ENCODE measurements around the gene FZD8. TPM values are rescaled to one million over a fixed set of nuclear protein-coding genes. Genes with fewer than 3 reads are reported as not detected.
A peak's percentile ranks its signal among the peaks of the same experiment; 100 is the strongest.

The FZD8 gene
- polyA plus RNA-seq, 1 donor, result 24.5 TPM

DNA sequence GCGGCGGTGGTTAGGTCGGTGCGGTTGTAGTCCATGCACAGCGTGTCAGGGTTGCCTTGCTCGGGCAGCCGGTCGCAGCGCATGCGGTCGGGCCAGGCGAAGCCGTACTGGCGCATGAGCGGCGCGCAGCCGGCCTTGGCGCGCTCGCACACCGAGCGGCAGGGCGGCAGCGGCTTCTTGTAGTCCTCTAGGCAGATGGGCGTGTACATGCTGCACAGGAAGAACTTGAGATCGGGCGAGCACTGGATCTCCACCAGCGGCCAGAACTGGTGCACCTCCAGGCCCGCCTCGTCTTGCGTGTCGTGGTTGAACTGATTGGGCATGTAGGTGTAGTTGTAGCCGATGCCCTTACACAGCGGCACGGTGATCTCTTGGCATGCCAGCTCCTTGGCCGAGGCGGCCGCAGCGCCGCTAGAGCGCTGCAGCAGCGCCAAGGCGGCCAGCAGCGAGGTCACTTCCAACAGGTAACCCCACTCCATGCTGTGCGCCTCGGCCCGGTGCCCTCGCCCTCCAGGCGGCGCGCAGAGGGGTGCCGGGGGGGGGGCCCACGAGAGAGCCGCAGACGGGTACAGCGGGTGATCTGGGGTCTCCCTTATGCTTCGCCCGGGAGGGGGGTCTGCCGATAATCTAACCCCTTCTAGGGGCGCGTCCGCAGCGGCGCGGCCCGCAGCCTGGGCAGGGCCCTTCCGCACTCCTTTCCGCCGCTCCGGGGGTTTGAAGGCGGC lies 983 bp downstream of the FZD8 start:
- DNase-seq, result peak; percentile 63

DNA sequence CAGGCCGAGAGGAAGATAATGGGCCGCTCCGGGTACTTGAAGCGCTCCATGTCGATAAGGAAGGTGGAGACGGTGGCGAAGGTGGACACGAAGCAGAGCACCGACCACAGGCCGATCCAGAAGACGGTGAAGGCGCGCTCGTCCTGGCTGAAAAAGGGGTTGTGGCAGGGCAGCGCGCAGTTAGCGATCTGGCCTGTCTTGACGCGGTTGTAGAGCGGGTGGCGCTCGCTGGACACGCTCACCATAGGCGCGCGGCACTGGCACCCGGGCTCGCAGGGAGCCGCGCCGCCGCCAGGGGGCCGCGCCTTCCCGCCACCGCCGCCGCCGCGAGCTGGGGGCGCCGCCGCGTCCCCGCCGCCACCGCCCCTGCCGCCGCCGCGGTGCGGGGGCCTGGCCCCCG lies 1.6 kb downstream of the FZD8 start:
- DNase-seq, result peak; percentile 74

DNA sequence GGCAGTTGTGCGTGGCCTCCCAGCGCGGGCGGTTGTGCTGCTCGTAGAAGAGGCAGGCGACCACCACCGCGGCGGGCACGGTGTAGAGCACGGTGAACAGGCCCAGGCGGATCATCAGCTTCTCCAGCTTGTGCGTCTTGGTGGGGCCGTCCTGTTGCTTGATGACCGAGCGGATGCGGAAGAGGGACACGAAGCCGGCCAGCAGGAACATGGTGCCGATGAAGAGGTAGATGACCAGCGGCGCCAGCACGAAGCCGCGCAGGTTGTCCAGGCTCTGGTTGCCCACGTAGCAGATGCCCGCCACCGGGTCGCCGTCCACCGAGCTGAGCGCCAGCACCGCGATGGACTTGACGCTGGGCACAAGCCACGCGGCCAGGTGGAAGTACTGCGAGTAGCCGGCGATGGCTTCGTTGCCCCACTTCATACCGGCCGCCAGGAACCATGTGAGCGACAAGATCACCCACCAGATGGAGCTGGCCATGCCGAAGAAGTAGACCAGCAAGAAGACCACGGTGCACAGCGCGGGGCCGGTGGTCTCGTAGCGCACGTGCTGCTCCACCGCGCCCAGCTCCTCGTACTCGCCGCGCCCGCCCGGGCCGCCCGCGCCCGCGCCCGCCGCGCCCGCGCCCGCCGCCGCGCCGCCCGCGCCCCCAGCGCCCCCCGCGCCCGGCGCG lies 2.2 kb downstream of the FZD8 start:
- no peak for DNase-seq

DNA sequence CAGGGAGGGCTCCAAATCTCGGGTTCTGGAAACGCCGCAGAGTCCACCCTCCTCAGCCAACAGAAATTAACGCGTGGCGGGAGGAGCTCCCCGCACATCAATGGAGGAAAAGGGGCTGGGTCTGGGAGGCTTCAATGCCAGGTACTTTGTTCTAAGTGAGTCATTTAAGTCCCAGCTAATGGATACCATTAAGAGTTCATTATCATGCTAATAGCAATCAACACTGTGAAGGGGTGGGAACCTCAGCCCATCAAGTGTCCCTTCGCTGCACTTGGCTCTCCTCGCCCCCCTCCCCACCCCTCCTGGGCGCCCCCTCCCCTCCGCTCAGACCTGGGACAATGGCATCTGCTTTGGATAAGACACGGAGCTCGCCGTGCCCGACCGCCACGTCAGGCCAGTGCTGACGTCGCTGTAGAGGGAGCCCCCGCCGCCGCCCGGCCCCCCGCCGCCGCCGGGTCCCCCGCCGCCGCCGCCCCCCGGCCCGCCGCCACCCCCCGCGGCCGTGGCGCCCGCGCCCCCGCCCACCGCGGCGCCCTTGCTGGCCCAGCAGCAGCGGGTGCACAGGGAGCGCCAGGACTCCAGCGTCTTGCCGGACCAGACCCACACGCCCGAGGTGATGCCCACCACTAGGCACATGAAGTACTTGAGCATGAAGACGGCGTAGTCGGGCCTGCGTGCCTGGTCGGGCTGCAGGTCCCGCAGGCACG lies 2.9 kb downstream of the FZD8 start:
- no peak for DNase-seq

DNA sequence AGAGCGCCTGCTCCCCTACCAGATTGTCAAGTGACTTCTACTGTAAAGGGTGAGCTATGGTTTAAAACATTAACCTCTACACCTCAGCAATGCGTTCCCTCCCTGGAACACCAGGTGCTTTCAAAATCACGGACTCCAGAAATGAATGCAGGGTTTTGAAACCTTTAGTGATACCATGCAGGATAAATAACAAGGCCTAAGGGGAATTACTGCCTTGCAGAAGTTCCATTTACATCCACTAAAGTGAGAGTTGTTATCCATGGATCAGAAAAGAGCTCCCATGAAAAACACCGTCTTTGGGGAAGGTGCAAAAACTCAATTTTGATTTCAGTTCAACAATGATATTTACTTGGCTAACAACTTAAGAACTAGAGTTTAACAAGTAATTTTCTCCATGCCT lies 4.0 kb downstream of the FZD8 start:
- no peak for DNase-seq

DNA sequence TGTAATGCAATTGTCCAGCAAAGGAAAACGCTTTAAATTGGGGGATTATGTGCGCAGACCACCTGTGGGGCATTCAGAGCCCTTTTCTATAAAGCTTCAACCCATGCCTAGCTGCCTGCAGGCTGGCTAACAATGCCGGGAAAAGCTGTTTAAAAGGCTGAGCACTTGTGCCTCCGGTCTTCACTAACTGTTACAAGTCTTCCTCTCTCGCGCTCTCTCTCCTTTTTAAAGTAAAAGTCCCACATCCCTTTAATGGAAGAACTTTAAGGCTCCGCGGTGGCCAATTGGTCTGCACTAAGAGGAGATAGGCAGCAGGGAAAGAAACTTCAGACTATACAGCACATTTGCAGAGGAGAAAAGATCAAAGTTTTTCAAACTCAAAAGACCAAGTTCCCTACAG lies 4.6 kb downstream of the FZD8 start:
- no peak for DNase-seq

DNA sequence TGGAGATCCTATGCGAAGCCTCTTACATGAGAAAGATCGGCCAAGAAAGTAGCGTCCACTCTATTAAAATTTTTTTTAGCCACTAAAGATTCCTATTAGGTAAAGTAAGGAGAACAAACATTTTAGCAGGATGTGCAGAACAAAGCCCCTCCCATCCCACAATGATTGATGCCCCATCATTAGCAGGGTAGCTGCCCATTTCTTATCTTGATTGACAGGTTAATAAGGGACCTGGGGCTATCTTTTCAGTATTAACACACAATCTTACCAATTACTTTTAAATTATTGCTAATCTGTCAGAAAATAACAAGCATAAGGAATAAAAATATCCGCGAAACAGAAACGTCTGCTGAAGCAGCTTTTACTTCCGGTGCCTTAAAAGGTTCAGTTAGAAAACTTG lies 5.1 kb downstream of the FZD8 start:
- no peak for DNase-seq

DNA sequence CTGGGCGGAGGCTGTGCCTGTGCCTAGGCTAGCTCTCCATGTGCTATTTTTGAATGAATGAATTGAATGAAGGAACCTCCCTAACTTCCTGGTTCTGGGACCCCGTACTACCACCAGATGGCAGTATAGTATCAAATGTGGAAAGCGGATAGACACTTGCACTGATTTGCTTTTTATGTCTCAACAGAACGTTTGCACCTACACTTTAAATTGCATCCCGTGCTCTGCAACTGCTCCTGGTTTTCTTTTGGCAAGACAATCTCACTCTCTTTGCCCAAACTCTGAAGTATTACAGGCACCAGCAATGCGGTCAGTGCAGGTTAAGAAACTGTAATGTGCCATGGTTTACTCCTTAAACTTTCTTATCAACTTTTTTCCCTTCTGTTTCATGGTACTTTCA lies 6.5 kb downstream of the FZD8 start:
- peak; percentile 66 for DNase-seq

DNA sequence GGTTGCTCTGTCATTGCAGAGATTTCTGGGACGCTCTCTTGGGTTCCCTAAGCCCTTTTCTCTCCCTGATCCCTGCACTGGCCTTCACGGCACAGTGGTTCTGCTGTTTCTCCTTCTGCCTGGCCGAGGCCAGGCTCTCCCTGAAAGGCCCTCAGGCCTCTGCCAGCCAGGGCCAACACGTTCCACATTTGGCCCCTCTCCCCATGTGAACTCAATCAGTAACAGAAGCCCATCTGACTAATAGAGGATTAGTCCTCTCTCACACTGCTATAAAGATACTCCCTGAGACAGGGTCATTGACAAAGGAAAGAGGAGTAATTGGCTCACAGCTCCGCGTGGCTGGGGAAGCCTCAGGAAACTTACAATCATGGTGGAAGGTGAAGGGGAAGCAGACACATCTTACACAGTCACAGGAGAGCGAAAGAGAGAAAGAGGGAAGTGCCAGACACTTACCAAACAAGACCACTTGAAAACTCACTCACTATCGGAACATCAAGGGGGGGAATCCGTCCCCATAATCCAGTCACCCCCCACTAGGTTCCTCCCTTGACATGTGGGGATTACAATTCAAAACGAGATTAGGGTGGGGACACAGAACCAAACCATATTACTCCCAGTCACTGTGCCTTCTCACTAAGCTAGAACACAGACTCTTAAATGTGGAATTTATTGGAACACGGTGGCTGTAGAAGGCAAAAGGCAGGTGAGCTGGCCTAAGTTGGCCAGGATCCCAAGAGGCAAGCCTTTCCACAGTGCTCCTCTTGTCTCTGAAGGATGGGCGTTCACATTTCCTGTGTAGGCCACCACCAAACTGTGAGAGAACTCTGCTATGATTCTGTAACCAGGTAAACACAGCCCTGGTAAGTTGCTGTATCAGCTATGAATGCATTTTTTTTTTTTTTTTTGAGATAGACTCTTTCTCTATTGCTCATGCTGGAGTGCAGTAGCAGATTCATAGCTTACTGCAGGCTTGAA lies 8.8 kb downstream of the FZD8 start:
- no peak for DNase-seq

DNA sequence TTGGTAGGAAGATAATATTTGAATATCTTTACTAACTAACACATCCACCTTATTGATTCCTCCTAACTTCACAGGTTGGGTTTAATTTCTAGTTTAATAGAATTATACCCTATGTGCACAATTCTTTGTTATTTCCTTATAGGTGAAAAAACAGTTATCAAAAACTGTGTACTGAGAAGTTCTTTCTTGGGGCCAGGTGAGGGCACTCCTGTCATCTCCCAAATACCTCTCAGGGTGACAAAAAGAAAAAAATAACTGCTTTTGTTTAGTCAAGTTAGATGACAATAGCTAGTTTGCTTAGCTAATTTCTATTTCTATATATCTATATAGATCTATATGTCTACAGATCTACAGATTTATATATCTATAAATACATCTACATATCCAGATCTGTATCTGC lies 10.1 kb downstream of the FZD8 start:
- DNase-seq, result no peak

DNA sequence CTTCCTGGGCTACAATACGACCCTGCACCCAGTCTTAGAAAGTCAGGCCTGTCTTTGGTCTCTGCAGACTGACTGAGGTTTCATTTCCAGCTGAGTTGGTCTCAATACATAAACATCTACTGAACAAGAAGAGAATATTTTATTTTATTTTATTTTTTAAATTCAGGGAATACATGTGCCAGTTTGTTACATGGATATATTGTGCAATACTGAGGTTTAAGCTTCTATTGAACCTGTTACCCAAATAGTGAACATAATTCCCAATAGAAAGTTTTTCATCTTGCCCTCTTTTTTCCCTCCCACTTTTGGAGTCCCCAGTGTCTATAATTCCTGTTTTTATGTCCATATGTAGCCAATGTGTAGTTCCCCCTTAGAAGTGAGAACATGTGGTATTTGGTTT lies 10.7 kb downstream of the FZD8 start:
- DNase-seq, result no peak

DNA sequence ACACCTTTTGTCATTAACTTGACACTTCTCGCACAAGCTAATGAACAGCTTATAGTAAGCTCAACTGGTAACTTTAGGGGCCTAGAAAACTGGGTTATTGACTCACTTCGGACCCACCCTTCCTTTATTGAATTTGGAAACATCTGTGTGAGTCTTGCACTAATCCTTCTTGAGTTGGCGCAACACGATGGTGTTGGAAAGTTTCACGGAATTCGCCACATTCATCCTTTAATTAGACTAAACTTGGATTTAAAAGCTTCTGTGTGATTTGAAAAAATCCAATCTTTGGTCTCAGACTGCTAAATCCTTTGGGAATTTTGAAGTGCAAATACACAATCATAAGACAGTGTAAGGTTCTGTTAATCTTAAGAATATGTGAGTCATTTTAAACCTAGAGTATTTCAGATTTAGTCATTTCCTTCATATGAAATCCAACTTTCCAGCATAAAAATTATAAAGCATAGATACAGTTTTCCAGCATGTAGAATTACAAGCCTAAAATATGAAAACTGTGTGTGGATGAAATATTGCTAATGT lies 15.1 kb downstream of the FZD8 start:
- no peak for DNase-seq

DNA sequence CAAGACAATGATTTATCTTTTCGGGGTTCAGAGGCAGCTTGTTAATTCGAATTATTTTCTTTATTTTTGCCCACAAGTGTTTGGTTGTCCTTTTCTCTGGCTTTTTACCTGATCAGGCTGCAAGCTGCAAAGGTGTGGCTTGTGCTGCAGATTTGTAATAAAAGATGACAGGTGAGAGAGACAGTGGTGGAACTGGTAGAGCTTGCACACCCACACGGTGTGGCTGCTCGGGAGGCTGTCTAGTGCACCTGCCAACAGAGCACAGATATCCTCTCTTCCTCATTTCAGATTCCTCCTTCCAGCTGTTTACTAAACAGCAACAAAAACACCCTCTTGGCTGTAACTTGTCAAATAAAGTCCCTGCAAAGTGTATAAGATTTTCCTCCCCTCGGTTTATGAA lies 27.8 kb downstream of the FZD8 start:
- DNase-seq, result no peak

DNA sequence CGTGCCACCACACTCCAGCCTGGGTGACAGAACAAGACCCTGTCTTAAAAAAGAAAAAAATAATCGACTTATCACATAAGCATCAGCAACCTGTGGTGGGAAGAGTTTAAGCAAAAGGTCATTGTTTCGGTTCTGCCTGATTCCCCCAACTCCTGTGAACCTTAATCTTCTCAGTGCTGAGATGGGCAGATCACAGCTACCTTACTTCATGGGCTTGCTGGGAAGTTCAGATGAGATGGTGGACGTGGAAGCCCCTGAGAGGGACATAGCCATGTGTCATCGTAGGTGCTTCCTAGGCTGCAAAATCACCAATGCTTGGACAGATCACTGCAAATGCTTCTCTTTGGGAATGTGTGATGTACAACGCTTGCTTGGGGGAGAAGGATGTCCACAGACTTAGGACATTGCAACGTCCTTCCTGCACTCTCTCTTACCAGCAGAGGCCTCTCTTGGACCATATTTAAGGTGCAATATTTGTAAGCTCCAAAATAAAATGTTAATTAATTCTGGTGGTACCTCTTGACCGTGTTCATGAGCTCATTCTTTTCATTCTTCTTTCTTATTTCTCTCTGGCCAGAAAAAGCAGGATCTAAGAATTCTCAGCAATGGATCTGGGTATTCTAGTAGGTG lies 28.4 kb downstream of the FZD8 start:
- no peak for DNase-seq

DNA sequence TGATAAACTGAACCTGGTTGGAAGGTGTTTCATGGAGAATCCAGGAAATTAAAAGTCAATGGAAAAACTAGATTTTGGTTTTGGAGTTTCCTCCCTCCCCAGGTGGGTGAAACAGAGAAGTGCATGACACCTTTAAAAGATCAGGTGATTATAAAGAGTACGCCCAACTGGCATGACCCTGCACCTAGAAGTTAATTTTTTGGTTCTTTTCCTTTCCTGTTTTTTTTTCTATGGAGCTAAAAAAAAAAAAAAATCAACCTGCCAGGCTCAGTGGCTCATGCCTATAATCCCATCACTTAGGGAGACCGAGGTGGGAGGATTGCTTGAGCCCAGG lies 29.0 kb downstream of the FZD8 start:
- DNase-seq, result no peak

DNA sequence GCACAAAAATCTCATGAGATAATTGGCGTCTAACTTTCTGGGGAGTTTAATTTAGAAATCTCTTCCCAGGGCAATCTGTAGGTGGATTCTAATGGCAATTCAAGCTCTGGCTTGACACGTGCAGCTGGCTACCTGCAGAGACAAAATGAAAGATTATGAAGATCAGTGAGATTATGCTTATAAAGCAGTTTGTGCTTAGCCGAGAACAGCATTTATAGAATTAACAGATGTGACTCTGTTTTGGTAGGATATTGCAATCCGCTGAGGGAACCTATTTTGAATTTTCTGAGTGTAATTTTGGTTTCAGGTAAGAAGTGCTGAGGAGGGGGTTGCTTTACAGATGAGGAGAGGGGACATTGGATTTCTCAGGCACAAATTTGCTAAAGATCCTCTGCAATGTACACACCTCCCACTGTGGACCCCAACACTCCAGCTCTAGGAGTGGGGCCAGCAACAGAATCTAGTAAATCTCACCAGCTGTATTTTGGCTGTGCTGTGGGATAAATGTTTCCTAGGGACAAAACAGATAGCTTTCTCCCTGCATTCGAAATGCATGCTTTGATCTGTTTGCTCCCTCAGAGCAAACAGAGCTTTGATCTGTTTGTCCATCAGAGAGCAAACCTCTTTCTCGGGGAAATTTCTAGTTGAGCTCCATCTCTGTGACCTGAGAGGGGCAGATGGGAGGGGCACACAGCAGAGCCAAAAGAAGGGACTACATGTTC lies 29.6 kb downstream of the FZD8 start:
- no peak for DNase-seq

DNA sequence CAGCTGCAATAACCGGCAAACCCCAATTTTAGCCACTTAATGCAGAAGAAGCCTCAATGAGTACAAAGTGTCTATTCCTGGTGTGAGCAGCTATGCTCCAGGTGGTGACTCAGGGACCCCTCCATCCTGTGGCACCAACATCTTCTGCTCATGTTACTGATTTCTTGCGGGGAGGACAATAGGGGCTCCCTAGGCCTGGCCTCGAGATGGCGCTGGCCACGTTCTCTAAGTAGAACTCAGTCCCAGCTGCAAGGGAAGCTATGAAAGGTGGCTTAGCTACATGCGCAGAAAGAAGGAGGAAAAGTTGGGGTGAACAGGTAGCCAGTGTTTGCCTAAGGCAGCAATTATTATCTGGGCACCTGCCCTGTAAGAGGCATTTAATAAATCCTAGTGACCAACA lies 30.3 kb downstream of the FZD8 start:
- DNase-seq, result no peak

DNA sequence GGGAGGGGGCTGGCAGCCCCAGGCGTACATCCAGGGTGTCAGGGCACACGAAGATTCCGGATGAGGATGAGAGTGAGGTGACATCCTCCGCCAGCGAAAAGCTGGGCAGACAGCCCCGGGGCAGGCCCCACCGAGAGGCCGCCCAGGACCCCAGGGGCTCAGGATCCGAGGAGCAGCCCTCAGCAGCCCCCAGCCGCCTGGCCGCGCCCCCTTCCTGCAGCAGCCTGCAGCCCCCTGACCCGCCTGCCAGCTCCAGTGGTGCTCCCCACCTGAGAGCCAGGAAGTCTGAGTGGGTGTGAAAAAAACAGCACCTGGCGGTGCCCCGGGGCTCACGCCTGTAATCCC lies 33.8 kb downstream of the FZD8 start:
- no peak for DNase-seq

DNA sequence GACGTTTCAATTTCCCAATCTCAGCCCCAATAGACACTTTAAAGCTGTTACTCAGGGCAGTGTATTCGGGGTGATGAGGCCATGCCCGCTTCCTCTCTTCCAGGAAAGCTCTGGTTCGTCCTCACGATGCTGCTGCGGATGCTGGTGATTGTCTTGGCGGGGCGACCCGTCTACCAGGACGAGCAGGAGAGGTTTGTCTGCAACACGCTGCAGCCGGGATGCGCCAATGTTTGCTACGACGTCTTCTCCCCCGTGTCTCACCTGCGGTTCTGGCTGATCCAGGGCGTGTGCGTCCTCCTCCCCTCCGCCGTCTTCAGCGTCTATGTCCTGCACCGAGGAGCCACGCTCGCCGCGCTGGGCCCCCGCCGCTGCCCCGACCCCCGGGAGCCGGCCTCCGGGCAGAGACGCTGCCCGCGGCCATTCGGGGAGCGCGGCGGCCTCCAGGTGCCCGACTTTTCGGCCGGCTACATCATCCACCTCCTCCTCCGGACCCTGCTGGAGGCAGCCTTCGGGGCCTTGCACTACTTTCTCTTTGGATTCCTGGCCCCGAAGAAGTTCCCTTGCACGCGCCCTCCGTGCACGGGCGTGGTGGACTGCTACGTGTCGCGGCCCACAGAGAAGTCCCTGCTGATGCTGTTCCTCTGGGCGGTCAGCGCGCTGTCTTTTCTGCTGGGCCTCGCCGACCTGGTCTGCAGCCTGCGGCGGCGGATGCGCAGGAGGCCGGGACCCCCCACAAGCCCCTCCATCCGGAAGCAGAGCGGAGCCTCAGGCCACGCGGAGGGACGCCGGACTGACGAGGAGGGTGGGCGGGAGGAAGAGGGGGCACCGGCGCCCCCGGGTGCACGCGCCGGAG lies 34.4 kb downstream of the FZD8 start:
- DNase-seq, result no peak

DNA sequence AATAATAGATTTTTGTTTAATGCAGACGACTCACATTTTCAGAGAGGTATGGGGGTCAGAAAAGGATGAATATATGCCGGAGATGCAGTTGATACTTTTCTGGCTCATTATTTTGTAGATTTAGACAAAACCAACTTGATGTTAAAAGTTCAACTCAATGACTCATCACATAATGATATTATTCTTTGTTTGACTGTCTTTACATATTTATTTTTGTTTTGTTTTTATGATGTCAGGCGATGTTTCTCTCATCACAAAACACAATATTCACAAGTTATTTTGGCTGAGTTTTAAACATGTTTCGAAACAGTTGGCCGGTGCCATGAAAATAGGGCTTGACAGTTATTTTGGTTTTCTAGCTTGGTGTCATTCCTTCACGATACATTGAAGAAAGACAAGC lies 35.7 kb downstream of the FZD8 start:
- DNase-seq, result no peak

DNA sequence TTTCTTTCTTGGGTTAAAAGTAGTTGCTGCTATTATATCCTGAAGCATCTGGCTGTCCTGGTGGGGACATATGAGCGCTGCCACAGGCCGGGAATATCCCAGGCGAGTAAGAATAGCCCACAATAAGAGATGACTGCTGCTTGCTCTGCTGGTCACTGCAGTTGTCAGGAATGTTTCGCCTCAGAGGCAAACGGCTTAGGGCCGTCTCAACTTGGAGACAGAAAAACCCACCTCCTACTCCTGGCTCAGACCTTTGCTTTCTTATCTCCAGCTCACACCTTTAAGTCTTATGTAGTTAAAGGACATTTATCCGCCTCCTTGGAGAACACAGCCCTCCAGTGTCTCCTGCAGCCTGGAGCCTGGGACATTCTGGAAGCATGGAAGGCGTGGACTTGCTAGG lies 36.9 kb downstream of the FZD8 start, which contains the start of gene GJD4:
Gene GJD4, plus strand, starts transcription at position 151 of the 400 bp plus-strand sequence. Its CDS starts 227 bp downstream, at position 378.
- no peak for DNase-seq
